ENCODE data around the gene ABCD4. TPM values are rescaled to one million over a fixed set of nuclear protein-coding genes. Genes with fewer than 3 reads are reported as not detected.

The ABCD4 gene
- polyA plus RNA-seq, 1 of the 3 experiments (the other 2 are of a cell fraction) = 37.0 TPM

GRCh38 chr14:74263181-74263580 is 39.6 kb downstream of the ABCD4 start:
- TF ChIP-seq CTCF (IDR thresholded peaks at IDR 0.05) (no peak), EP300 (IDR thresholded peaks at IDR 0.05; ENCODE audit: borderline replicate concordance in 1 of 2, low read depth in 1 of 2, low read length in 1 of 2) (no peak), RCOR1 (IDR thresholded peaks at IDR 0.05; ENCODE audit: low read length) (no peak), REST (IDR thresholded peaks at IDR 0.05; ENCODE audit: low read depth, low read length) (peak; percentile 84)
- Histone ChIP-seq H3K79me2 (ENCODE audit: insufficient read depth) (no peaks in the 10 kb centered on the region), H4K20me1 (ENCODE audit: insufficient read depth) (no peaks in the 10 kb centered on the region), H3K27ac (ENCODE audit: low read depth in 2 of 2, low read length in 1 of 2) (no peak overlapping the region), H3K9me3 (no peaks in the 10 kb centered on the region), H3K36me3 (replicated peaks in 1 of 2; ENCODE audit: control insufficient read depth in 1 of 2, insufficient read depth in 2 of 2, low read length in 1 of 2) (no peaks in the 10 kb centered on the region), H3K9me2 (no peaks in the 10 kb centered on the region), H3F3A (replicated peaks; ENCODE audit: insufficient read depth) (no peaks in the 10 kb centered on the region), H3K4me1 (ENCODE audit: control insufficient read depth in 1 of 2, insufficient read depth in 2 of 2, low read depth in 1 of 2, low read length in 1 of 2) (peaks cover 0 to 5% of the 10 kb centered on the region in 2 experiments; a peak in 1 of 4 replicates), H3K4me2 (no peak overlapping the region), H3K9ac (no peak overlapping the region), H3K4me3 (ENCODE audit: low read depth in 2 of 2, low read length in 1 of 2) (no peak overlapping the region), H2AFZ (ENCODE audit: low read depth) (no peak overlapping the region), H3K27me3 (ENCODE audit: insufficient read depth) (peaks cover 19% of the 10 kb centered on the region)
- POLR2A ChIA-PET = interaction anchor here (0.6 kb wide), 1 partner anchor 19 kb away, joined by 5 read pairs; no protein-coding TSS in a partner anchor
- 80% methylated on average over 9 of the region's 9 CpGs for WGBS (ENCODE audit: low lambda C conversion rate)
- CTCF ChIA-PET = interaction anchor here (1.0 to 1.4 kb wide), 2 partner anchors 12 to 39 kb away, joined by 5 read pairs; partner anchors contain the start of gene ABCD4
- no peak for DNase-seq

GRCh38 chr14:74262076-74262475 is 40.7 kb downstream of the ABCD4 start:
- no peaks in the 10 kb centered on the region for H3K36me3 ChIP-seq (replicated peaks in 1 of 2; ENCODE audit: control insufficient read depth in 1 of 2, insufficient read depth in 2 of 2, low read length in 1 of 2)
- no peaks in the 10 kb centered on the region for H3K79me2 ChIP-seq (ENCODE audit: insufficient read depth)
- no peak overlapping the region for H3K4me3 ChIP-seq (ENCODE audit: low read depth in 2 of 2, low read length in 1 of 2)
- H3K27me3 ChIP-seq (ENCODE audit: insufficient read depth) = peaks cover 25% of the 10 kb centered on the region
- TF ChIP-seq USF1 (IDR thresholded peaks at IDR 0.05; ENCODE audit: borderline replicate concordance, low read depth) (no peak), GABPA (IDR thresholded peaks at IDR 0.05; ENCODE audit: low read depth) (no peak), RXRA (IDR thresholded peaks at IDR 0.05; ENCODE audit: borderline replicate concordance, low read depth) (no peak), IRF3 (IDR thresholded peaks at IDR 0.05; ENCODE audit: low read depth, low read length) (no peak), RFX5 (IDR thresholded peaks at IDR 0.05; ENCODE audit: low read length) (no peak), MXI1 (IDR thresholded peaks at IDR 0.05; ENCODE audit: low read depth, low read length) (no peak), USF2 (IDR thresholded peaks at IDR 0.05; ENCODE audit: borderline replicate concordance, low read depth, low read length) (no peak), NFIC (IDR thresholded peaks at IDR 0.05; ENCODE audit: borderline replicate concordance) (no peak)
- H3K9me3 ChIP-seq = no peaks in the 10 kb centered on the region
- no peak overlapping the region for H3K4me2 ChIP-seq
- no peak for DNase-seq
- no peaks in the 10 kb centered on the region for H4K20me1 ChIP-seq (ENCODE audit: insufficient read depth)
- H3K9me2 ChIP-seq = no peaks in the 10 kb centered on the region
- H3K27ac ChIP-seq (ENCODE audit: low read depth in 2 of 2, low read length in 1 of 2) = no peak overlapping the region
- H3K4me1 ChIP-seq (ENCODE audit: control insufficient read depth in 1 of 2, insufficient read depth in 2 of 2, low read depth in 1 of 2, low read length in 1 of 2) = peaks cover 0 to 10% of the 10 kb centered on the region in 2 experiments; a peak in 1 of 4 replicates
- no peaks in the 10 kb centered on the region for H3F3A ChIP-seq (replicated peaks; ENCODE audit: insufficient read depth)
- no peak overlapping the region for H3K9ac ChIP-seq
- ChIA-PET CTCF (no interaction called here), POLR2A (no interaction called here)
- H2AFZ ChIP-seq (ENCODE audit: low read depth) = no peak overlapping the region
- WGBS (ENCODE audit: low lambda C conversion rate) = 90% methylated on average over 9 of the region's 9 CpGs

All from SK-N-SH (cell line).